ENCODE measurements around the gene MIP.
"Not testable (repeated sequence)": the region's sequence is repeated elsewhere in the genome, so short reads cannot be mapped to it uniquely, and the experiment has no call there.

Gene MIP

GRCh38 chr12:56401612-56402011 is 52.8 kb downstream of the MIP start:
- DNase-seq = not testable (repeated sequence)

DNA sequence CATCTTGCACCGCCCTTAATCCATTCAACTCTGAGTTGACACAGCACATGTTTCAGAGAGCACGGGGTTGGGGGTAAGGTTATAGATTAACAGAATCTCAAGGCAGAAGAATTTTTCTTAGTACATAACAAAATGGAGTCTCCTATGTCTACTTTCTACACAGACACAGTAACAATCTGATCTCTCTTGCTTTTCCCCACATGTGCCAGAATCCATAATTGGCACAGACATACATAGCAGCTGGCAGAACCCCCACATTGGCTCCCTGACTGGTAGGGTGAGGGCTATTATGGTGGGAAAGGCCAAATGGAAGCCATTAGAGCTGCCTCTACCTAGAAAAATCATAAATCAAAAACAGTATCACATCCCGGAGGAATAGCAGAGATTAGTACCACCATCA is 53.3 kb downstream of the MIP start:
- DNase-seq = not testable (repeated sequence)
